Esophagus muscularis mucosa (tissue), 4 donors: ENCODE results near the gene SMPX. TPM values are rescaled to one million over a fixed set of nuclear protein-coding genes. Genes with fewer than 3 reads are reported as not detected.

Experiments used
- DNase-seq: peaks from one replicate; pipeline ENCODE4 v3.0.0-alpha.2; 2017; ENCODE audit errors: extremely low spot score
- H3K27ac ChIP-seq, 4 donors: fragments of 200-600 bp; sonication (generic); replicated peaks in 1 of 4; 1 replicate in 3 of 4; 2 replicates in 1 of 4; pipeline ENCODE4 v1.5.1; 2016 to 2019; ENCODE audit warnings: mild to moderate bottlenecking in 1 of 4
- H3K27me3 ChIP-seq, 4 donors: fragments of 200-600 bp; sonication (generic); one replicate each; pipeline versions ENCODE4 v1.5.1 to v1.6.0; 2016 to 2019
- H3K36me3 ChIP-seq, 4 donors: fragments of 200-600 bp; sonication (generic); one replicate each; pipeline ENCODE4 v1.5.1; 2016 to 2019
- H3K4me1 ChIP-seq, 4 donors: fragments of 200-600 bp; sonication (generic); one replicate each; pipeline ENCODE4 v1.5.1; 2016 to 2019
- H3K4me3 ChIP-seq, 4 donors: fragments of 200-600 bp; sonication (generic); 1 replicate in 2 of 4; 2 replicates in 2 of 4; pipeline ENCODE4 v1.5.1; 2016 to 2019; ENCODE audit warnings: mild to moderate bottlenecking in 4 of 4, moderate library complexity in 1 of 4
- H3K9me3 ChIP-seq, 4 donors: fragments of 200-600 bp; sonication (generic); 1 replicate in 3 of 4; 2 replicates in 1 of 4; pipeline ENCODE4 v1.5.1; 2016 to 2019
- CTCF ChIP-seq, 3 experiments: fragments of 200-600 bp in 2 of 3; fragments of 450-650 bp in 1 of 3; sonication (generic) in 2 of 3; IDR thresholded peaks; one replicate each; pipeline ENCODE4 v1.5.1; 2017 to 2019; ENCODE audit warnings: antibody characterized with exemption in 3 of 3, mild to moderate bottlenecking in 2 of 3, moderate library complexity in 1 of 3
- EP300 ChIP-seq: sonication (generic); formaldehyde crosslinking; IDR thresholded peaks from one replicate; pipeline ENCODE4 v1.6.1; 2017; ENCODE audit warnings: antibody characterized with exemption
- POLR2A ChIP-seq: fragments of 450-650 bp; IDR thresholded peaks from one replicate; pipeline ENCODE4 v1.6.1; 2017; ENCODE audit warnings: antibody characterized with exemption, moderate library complexity, mild to moderate bottlenecking, low read depth
- POLR2AphosphoS5 ChIP-seq, 2 donors: sonication (generic); formaldehyde crosslinking; IDR thresholded peaks; one replicate each; pipeline ENCODE4 v1.6.1; 2017; ENCODE audit warnings: antibody characterized with exemption in 2 of 2
- WGBS: methylation state at CpG from one replicate; pipeline ENCODE4 v1.1.5; 2018; 5-methylcytosine and 5-hydroxymethylcytosine counted together
- intact Hi-C: fragments of 100-400 bp; cut with DNase I; formaldehyde crosslinking; loops from one replicate; pipeline ENCODE4 v1.15.1; 2023
- total RNA-seq, 4 donors: library from RNA; depleted of rRNA; stranded (reverse); fragments of >200 nt; gene quantifications; one replicate each; pipeline versions ENCODE4 v1.1.0 to v1.2.1, GENCODE V29; 2016

The SMPX gene
- total RNA-seq, 4 donors from 2014 or later: 24.4 to 42.8 (median 31.3) TPM

GRCh38 chrX:21674430-21675186, 83.3 kb downstream of the SMPX start:
- 74% methylated on average over 4 of the region's 4 CpGs for WGBS
- H3K4me3 ChIP-seq: no peak overlapping the region
- no peaks in the 10 kb centered on the region for H3K4me1 ChIP-seq
- no peaks in the 10 kb centered on the region for H3K36me3 ChIP-seq
- intact Hi-C loops: no loop called here
- no peaks in the 10 kb centered on the region for H3K9me3 ChIP-seq
- no peaks in the 10 kb centered on the region for H3K27me3 ChIP-seq
- H3K27ac ChIP-seq: no peak overlapping the region
- no peak for DNase-seq
- TF ChIP-seq EP300: no peak
- no peak for TF ChIP-seq CTCF (IDR thresholded peaks at IDR 0.05)
- no peak for TF ChIP-seq POLR2AphosphoS5 (IDR thresholded peaks at IDR 0.05)
- no peak for TF ChIP-seq POLR2A

GRCh38 chrX:21666679-21667078, 91.2 kb downstream of the SMPX start:
- Histone ChIP-seq H3K36me3 (no peaks in the 10 kb centered on the region), H3K4me3 (no peak overlapping the region), H3K27me3 (no peaks in the 10 kb centered on the region), H3K27ac (no peak overlapping the region), H3K9me3 (no peaks in the 10 kb centered on the region), H3K4me1 (no peaks in the 10 kb centered on the region)
- 64% methylated on average over 4 of the region's 4 CpGs for WGBS
- DNase-seq: no peak
- intact Hi-C loops: no loop called here
- TF ChIP-seq CTCF (IDR thresholded peaks at IDR 0.05) (no peak), POLR2A (no peak), POLR2AphosphoS5 (IDR thresholded peaks at IDR 0.05) (no peak), EP300 (no peak)

- Histone ChIP-seq H3K4me3 (no peak overlapping the region), H3K36me3 (no peaks in the 10 kb centered on the region), H3K4me1 (no peaks in the 10 kb centered on the region), H3K27me3 (no peaks in the 10 kb centered on the region), H3K9me3 (no peaks in the 10 kb centered on the region), H3K27ac (no peak overlapping the region)
- DNase-seq: no peak
- 78% methylated on average over 4 of the region's 4 CpGs for WGBS
- TF ChIP-seq EP300 (no peak), POLR2AphosphoS5 (IDR thresholded peaks at IDR 0.05) (no peak), CTCF (IDR thresholded peaks at IDR 0.05) (no peak), POLR2A (no peak)
- intact Hi-C loops: no loop called here
These were observed 91.7 kb downstream of the SMPX start for GRCh38 chrX:21666252-21666651.

- no peak overlapping the region for H3K4me3 ChIP-seq
- intact Hi-C loops: no loop called here
- TF ChIP-seq EP300: no peak
- no peak for TF ChIP-seq POLR2A
- TF ChIP-seq POLR2AphosphoS5 (IDR thresholded peaks at IDR 0.05): no peak
- no peak for TF ChIP-seq CTCF (IDR thresholded peaks at IDR 0.05)
- H3K4me1 ChIP-seq: peaks cover 0 to 11% (median 0%) of the 10 kb centered on the region in 4 donors
- peaks cover 0 to 10% (median 0%) of the 10 kb centered on the region in 4 donors for H3K27me3 ChIP-seq
- no peak for DNase-seq
- 68% methylated on average over 4 of the region's 4 CpGs for whole genome bisulfite sequencing
- H3K27ac ChIP-seq: no peak overlapping the region
- H3K9me3 ChIP-seq: no peaks in the 10 kb centered on the region
- H3K36me3 ChIP-seq: no peaks in the 10 kb centered on the region
These were observed 95.2 kb downstream of the SMPX start for GRCh38 chrX:21662761-21663160.
